Natural killer cell (primary cell): ENCODE measurements around the gene DNAH11. TPM values are rescaled to one million over a fixed set of nuclear protein-coding genes. Genes with fewer than 3 reads are reported as not detected.

Source experiments
- ATAC-seq, 3 donors: fragments of 150-1000 bp in 2 of 3; fragments of 200-7000 bp in 1 of 3; cut with Tn5 transposase; 1 replicate in 1 of 3; 2 replicates in 2 of 3; pipeline ENCODE4 v1.10.0; 2021; ENCODE audit warnings: mild to moderate bottlenecking in 2 of 3, moderate library complexity in 2 of 3
- DNase-seq, 2 donors: peaks; one replicate each; pipeline versions ENCODE4 v3.0.0 to v3.0.0-alpha.2; 2013 to 2021; ENCODE audit warnings: mixed read lengths in 1 of 2
- H3K27ac ChIP-seq: one replicate; pipeline ENCODE4 v1.5.1; 2013; ENCODE audit warnings: mild to moderate bottlenecking, low read length
- H3K27me3 ChIP-seq: one replicate; pipeline ENCODE4 v1.6.1; 2013; ENCODE audit warnings: low read length; ENCODE audit not compliant: control insufficient read depth, insufficient read depth
- H3K36me3 ChIP-seq: one replicate; pipeline ENCODE4 v1.6.1; 2013; ENCODE audit warnings: low read length; ENCODE audit not compliant: control insufficient read depth, insufficient read depth
- H3K4me1 ChIP-seq: one replicate; pipeline ENCODE4 v1.6.1; 2013; ENCODE audit warnings: low read length; ENCODE audit not compliant: control insufficient read depth, insufficient read depth
- H3K4me3 ChIP-seq: one replicate; pipeline ENCODE4 v1.5.1; 2013; ENCODE audit warnings: low read length
- H3K9me3 ChIP-seq: one replicate; pipeline ENCODE4 v1.6.1; 2013; ENCODE audit warnings: low read length; ENCODE audit not compliant: control insufficient read depth, insufficient read depth
- H3K27ac Mint-ChIP-seq, 2 donors: one replicate each; pipeline ENCODE4 v1.8.0; 2022; ENCODE audit warnings: mild to moderate bottlenecking in 2 of 2, mixed read lengths in 2 of 2, moderate library complexity in 1 of 2
- H3K27me3 Mint-ChIP-seq, 2 donors: one replicate each; pipeline ENCODE4 v1.8.0; 2022; ENCODE audit warnings: low read depth in 2 of 2, mixed read lengths in 2 of 2
- H3K36me3 Mint-ChIP-seq: one replicate; pipeline ENCODE4 v1.8.0; 2022; ENCODE audit warnings: mixed read lengths
- H3K4me1 Mint-ChIP-seq, 2 donors: one replicate each; pipeline ENCODE4 v1.8.0; 2022; ENCODE audit warnings: mixed read lengths in 2 of 2
- H3K4me3 Mint-ChIP-seq: one replicate; pipeline ENCODE4 v1.8.0; 2022; ENCODE audit warnings: mild to moderate bottlenecking, moderate library complexity, mixed read lengths
- H3K9me3 Mint-ChIP-seq, 2 donors: one replicate each; pipeline ENCODE4 v1.8.0; 2022; ENCODE audit warnings: mixed read lengths in 2 of 2
- CTCF ChIP-seq: fragments of 200-600 bp; IDR thresholded peaks from one replicate; pipeline ENCODE4 v1.8.0; 2022; ENCODE audit warnings: antibody characterized with exemption
- WGBS: methylation state at CpG from one replicate; pipeline ENCODE4 v1.1.7; 2013; ENCODE audit warnings: missing lambda C conversion rate; ENCODE audit not compliant: insufficient coverage; 5-methylcytosine and 5-hydroxymethylcytosine counted together
- intact Hi-C: fragments of 100-400 bp; cut with micrococcal nuclease; formaldehyde crosslinking; loops from one replicate; pipeline ENCODE4 v1.14.2; 2022
- total RNA-seq, 4 donors: library from RNA; stranded (reverse); fragments of 120-200 nt in 1 of 4; gene quantifications; one replicate each; pipeline versions ENCODE4 v1.2.3 to v1.2.4, GENCODE V29; 2013 to 2022

The DNAH11 gene
- total RNA-seq, 3 donors from 2014 or later (not counting 1 experiment from before 2014, with no cell fraction given), result 0.09 to 0.48 (median 0.39) TPM

- Mint-ChIP-seq H3K27me3 (no peaks in the 10 kb centered on the region), H3K27ac (no peak overlapping the region), H3K4me3 (no peak overlapping the region), H3K4me1 (no peaks in the 10 kb centered on the region), H3K9me3 (no peaks in the 10 kb centered on the region), H3K36me3 (no peaks in the 10 kb centered on the region)
- H3K9me3 ChIP-seq, result no peaks in the 10 kb centered on the region
- TF ChIP-seq CTCF, result no peak
- H3K36me3 ChIP-seq, result no peaks in the 10 kb centered on the region
- intact Hi-C loops, result no loop called here
- no peaks in the 10 kb centered on the region for H3K27me3 ChIP-seq
- H3K4me1 ChIP-seq, result no peaks in the 10 kb centered on the region
- WGBS, result 88% methylated on average over 5 of the region's 8 CpGs
- H3K4me3 ChIP-seq, result no peak overlapping the region
- DNase-seq (no peak), ATAC-seq (no peak)
- no peak overlapping the region for H3K27ac ChIP-seq
These were observed 368.6 kb downstream of the DNAH11 start for GRCh38 chr7:21911341-21911875.

GRCh38 chr7:21912305-21912704, 369.5 kb downstream of the DNAH11 start:
- H3K27me3 Mint-ChIP-seq, result no peaks in the 10 kb centered on the region

GRCh38 chr7:21912931-21913780, 370.3 kb downstream of the DNAH11 start:
- intact Hi-C loops, result no loop called here
- Mint-ChIP-seq H3K27me3 (no peaks in the 10 kb centered on the region), H3K4me3 (no peak overlapping the region), H3K36me3 (no peaks in the 10 kb centered on the region), H3K9me3 (no peaks in the 10 kb centered on the region), H3K4me1 (no peaks in the 10 kb centered on the region), H3K27ac (no peak overlapping the region)
- no peaks in the 10 kb centered on the region for H3K27me3 ChIP-seq
- no peaks in the 10 kb centered on the region for H3K36me3 ChIP-seq
- DNase-seq, result no peak
- H3K4me1 ChIP-seq, result no peaks in the 10 kb centered on the region
- H3K4me3 ChIP-seq, result no peak overlapping the region
- TF ChIP-seq CTCF, result no peak
- 49% methylated on average over 5 of the region's 8 CpGs for WGBS
- no peaks in the 10 kb centered on the region for H3K9me3 ChIP-seq
- no peak overlapping the region for H3K27ac ChIP-seq
- peak in 1 of 3 donors; percentile 14 for ATAC-seq

More at GRCh38 chr7:21912305-21912704, 369.5 kb downstream of the DNAH11 start:
- Histone ChIP-seq H3K27ac (no peak overlapping the region), H3K4me3 (no peak overlapping the region), H3K36me3 (no peaks in the 10 kb centered on the region), H3K27me3 (no peaks in the 10 kb centered on the region), H3K9me3 (no peaks in the 10 kb centered on the region), H3K4me1 (no peaks in the 10 kb centered on the region)
- 94% methylated on average over 7 of the region's 7 CpGs for WGBS
- no peaks in the 10 kb centered on the region for H3K9me3 Mint-ChIP-seq
- no peak for TF ChIP-seq CTCF
- H3K27ac Mint-ChIP-seq, result no peak overlapping the region
- H3K4me3 Mint-ChIP-seq, result no peak overlapping the region
- no peak for DNase-seq
- no peak for ATAC-seq
- intact Hi-C loops, result no loop called here
- no peaks in the 10 kb centered on the region for H3K36me3 Mint-ChIP-seq
- H3K4me1 Mint-ChIP-seq, result no peaks in the 10 kb centered on the region
